ENCODE results near the gene SMG6. TPM values are rescaled to one million over a fixed set of nuclear protein-coding genes. Genes with fewer than 3 reads are reported as not detected.

SMG6 gene
- total RNA-seq, 1 donor from 2014 or later = 47.7 TPM

GRCh38 chr17:2106308-2106955 lies 197.2 kb downstream of the SMG6 start:
- Mint-ChIP-seq H3K27me3 (no peaks in the 10 kb centered on the region), H3K4me1 (ENCODE audit: low read depth) (peaks cover 9% of the 10 kb centered on the region), H3K9me3 (ENCODE audit: low read depth) (no peaks in the 10 kb centered on the region), H3K4me3 (ENCODE audit: low read depth) (no peak overlapping the region), H3K27ac (peak overlapping the region; percentile 5), H3K36me3 (ENCODE audit: insufficient read depth) (peaks cover 3% of the 10 kb centered on the region)
- no peak for TF ChIP-seq CTCF (IDR thresholded peaks at IDR 0.05; ENCODE audit: unreplicated experiment)
- no peak for DNase-seq (ENCODE audit: low spot score, unreplicated experiment)

DNA sequence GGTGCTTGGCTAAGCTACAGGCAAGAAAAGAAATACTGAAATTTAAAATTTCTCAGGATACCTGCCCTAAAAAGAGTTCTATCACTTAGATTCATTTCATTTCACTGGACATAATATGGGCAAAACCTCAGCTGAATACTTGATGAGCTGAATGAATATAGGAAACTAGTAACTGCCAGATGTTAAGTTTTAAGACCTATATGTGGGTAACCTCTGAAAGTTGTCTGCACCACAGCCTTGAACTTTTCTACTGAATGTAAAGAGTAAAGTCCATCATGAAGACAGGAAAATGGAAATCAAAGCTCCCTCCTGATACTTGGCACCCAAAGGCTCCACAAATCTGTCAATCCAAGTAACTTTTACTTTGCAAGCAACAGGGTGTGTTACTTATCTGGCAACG lies 197.9 kb downstream of the SMG6 start:
- DNase-seq (ENCODE audit: low spot score, unreplicated experiment) = no peak
- no peaks in the 10 kb centered on the region for H3K27me3 Mint-ChIP-seq

DNA sequence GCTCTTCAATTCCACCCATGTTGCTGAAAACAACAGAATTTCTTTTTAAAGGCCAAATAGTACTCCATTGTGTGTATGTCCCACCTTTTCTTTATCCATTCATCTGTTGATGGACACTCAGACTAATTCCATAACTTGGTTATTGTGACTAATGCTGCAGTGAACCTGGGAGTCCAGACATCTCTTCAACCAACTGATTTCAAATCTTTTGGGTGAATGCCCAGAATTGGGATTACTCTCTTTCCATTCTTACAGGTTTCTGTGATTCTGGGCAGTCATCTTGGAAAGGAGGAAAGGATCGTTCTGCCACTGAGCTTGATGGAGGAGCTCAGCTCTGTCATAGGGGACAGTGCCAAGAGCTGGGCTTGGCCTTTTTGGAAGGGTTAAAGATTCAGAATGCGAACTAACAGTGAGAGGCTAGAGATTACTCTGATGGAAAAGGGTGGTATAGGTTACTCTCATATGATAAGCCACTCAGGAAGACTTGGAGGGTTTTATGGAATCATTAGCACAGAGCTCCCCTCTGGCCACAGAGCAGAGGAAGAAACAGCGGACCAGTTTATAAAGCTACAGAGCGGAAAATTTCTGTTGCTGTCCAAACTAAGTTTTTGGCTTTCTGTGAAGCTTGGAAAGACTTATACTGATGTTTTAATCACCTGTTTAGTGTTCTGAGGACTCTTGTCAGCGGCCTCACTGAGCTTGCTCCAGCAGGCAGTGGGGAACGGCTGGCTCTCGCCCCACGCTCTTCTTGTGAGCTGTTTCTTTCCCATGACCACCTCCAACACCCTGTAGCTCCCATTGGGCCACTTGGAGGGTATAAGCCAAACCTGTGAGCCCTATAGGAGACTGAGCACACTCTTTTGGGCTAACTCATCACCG lies 200.4 kb downstream of the SMG6 start:
- no peak for DNase-seq (ENCODE audit: low spot score, unreplicated experiment)
- H3K27me3 Mint-ChIP-seq = no peaks in the 10 kb centered on the region
- no peak overlapping the region for H3K4me3 Mint-ChIP-seq (ENCODE audit: low read depth)
- H3K4me1 Mint-ChIP-seq (ENCODE audit: low read depth) = peaks cover 8% of the 10 kb centered on the region
- H3K9me3 Mint-ChIP-seq (ENCODE audit: low read depth) = no peaks in the 10 kb centered on the region
- peaks cover 4% of the 10 kb centered on the region for H3K36me3 Mint-ChIP-seq (ENCODE audit: insufficient read depth)
- H3K27ac Mint-ChIP-seq = peak overlapping the region; percentile 29
- no peak for TF ChIP-seq CTCF (IDR thresholded peaks at IDR 0.05; ENCODE audit: unreplicated experiment)

More for the DNA sequence above, 197.9 kb downstream of the SMG6 start:
- Mint-ChIP-seq H3K4me3 (ENCODE audit: low read depth) (no peak overlapping the region), H3K27ac (no peak overlapping the region), H3K9me3 (ENCODE audit: low read depth) (no peaks in the 10 kb centered on the region), H3K4me1 (ENCODE audit: low read depth) (peaks cover 9% of the 10 kb centered on the region), H3K36me3 (ENCODE audit: insufficient read depth) (peaks cover 3% of the 10 kb centered on the region)
- no peak for TF ChIP-seq CTCF (IDR thresholded peaks at IDR 0.05; ENCODE audit: unreplicated experiment)

DNA sequence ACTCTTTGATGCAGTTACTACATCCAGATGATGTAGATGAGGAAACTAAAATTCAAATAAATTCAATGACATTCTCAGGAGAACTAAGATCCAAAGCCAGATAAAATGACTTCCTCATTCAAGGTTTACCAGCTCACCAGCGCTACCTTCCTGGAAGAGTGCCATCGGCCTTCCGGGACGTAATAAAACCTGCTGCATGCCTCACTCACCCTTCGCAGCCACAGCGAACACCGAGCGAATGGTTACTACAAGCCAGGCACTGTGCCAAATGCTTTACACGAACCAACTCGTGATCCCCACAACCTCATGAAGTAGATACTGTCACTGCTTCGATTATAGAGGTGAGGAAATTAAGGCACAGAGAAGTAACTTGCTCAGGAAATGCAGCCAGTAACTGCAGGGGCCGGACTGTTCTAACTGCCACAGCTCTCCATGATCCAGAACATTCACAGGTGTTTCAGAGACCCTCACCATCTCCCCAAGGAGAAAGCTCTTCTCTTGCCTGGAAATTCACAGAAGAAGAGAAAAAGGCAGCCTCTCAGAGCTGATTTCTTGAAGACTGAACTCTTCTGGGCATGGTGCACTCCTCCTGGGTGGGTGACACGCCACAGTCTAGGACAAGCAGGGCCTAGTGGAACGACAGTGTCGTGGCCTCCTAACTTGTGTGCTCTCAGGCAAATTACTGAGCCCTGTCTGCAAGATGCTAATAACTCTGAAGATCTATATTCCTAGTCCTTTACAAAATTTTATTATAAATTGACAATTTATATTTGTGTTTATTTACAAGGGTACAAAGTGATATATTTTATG lies 201.9 kb downstream of the SMG6 start:
- no peak overlapping the region for H3K27ac Mint-ChIP-seq
- no peak for TF ChIP-seq CTCF (IDR thresholded peaks at IDR 0.05; ENCODE audit: unreplicated experiment)
- no peak overlapping the region for H3K4me3 Mint-ChIP-seq (ENCODE audit: low read depth)
- no peak for DNase-seq (ENCODE audit: low spot score, unreplicated experiment)
- H3K4me1 Mint-ChIP-seq (ENCODE audit: low read depth) = peaks cover 6% of the 10 kb centered on the region
- peaks cover 4% of the 10 kb centered on the region for H3K36me3 Mint-ChIP-seq (ENCODE audit: insufficient read depth)
- H3K9me3 Mint-ChIP-seq (ENCODE audit: low read depth) = no peaks in the 10 kb centered on the region
- no peaks in the 10 kb centered on the region for H3K27me3 Mint-ChIP-seq

DNA sequence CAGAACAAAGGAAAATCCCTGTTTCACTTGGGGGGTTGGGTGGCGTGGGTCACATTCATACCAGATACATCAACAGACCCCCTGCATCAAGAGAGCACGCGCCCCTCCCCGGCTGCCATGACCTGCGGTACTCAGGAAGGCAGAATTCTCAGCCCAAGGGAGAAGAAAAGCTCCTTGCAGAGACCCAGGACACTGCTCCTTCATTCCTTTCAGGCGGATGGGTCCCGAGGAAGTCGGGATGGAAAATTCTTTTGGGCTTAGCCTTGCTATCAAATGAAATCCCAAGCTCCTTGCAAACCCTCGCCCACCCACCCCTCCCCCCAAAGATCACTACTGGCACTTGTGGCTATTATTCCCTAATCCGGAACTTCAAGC lies 208.1 kb downstream of the SMG6 start:
- Mint-ChIP-seq H3K4me3 (ENCODE audit: low read depth) (no peak overlapping the region), H3K36me3 (ENCODE audit: insufficient read depth) (peaks cover 3% of the 10 kb centered on the region), H3K4me1 (ENCODE audit: low read depth) (peaks cover 6% of the 10 kb centered on the region), H3K27ac (no peak overlapping the region), H3K9me3 (ENCODE audit: low read depth) (no peaks in the 10 kb centered on the region), H3K27me3 (no peaks in the 10 kb centered on the region)
- DNase-seq (ENCODE audit: low spot score, unreplicated experiment) = no peak
- TF ChIP-seq CTCF (IDR thresholded peaks at IDR 0.05; ENCODE audit: unreplicated experiment) = no peak
